Stomach (tissue), 4 donors: ENCODE data around the gene NUP155.

Source experiments
- EP300 ChIP-seq: sonication (generic); formaldehyde crosslinking; IDR thresholded peaks from one replicate; pipeline ENCODE4 v1.6.1; 2017; ENCODE audit warnings: antibody characterized with exemption
- POLR2A ChIP-seq, 4 donors: fragments of 450-650 bp; IDR thresholded peaks; one replicate each; pipeline ENCODE4 v1.6.1; 2016; ENCODE audit warnings: antibody characterized with exemption in 4 of 4, control low read depth in 2 of 4, mild to moderate bottlenecking in 1 of 4, moderate library complexity in 1 of 4
- POLR2AphosphoS5 ChIP-seq, 3 donors: sonication (generic); formaldehyde crosslinking; IDR thresholded peaks; one replicate each; pipeline ENCODE4 v1.6.1; 2016; ENCODE audit warnings: antibody characterized with exemption in 3 of 3
- TF ChIP-seq, protein P1 (sequence below), 7 experiments: fragments of 450-650 bp in 4 of 7; fragments of 200-600 bp in 3 of 7; sonication (generic) in 3 of 7; IDR thresholded peaks; one replicate each; pipeline ENCODE4 v1.5.1; 2016 to 2019; ENCODE audit warnings: antibody characterized with exemption in 7 of 7, control low read depth in 2 of 7, mild to moderate bottlenecking in 1 of 7

DNA sequence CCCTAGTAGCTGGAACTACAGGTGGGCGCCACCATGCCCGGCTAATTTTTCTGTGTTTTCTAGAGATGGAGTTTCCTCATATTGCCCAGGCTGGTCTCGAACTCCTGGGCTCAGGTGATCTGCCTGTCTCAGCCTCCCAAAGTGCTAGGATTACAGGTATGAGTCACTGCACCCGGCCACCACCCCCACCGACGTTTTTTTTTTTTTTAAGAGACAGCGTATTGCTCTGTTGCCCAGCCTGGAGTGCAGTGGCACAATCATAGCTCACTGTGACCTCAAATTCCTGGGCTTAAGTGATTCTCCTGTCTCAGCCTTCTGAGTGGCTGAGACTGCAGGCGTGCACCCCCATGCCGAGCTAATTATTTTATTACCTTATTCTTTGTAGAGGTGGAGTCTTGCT lies 46.4 kb upstream of the NUP155 start:
- TF ChIP-seq, protein P1, sequence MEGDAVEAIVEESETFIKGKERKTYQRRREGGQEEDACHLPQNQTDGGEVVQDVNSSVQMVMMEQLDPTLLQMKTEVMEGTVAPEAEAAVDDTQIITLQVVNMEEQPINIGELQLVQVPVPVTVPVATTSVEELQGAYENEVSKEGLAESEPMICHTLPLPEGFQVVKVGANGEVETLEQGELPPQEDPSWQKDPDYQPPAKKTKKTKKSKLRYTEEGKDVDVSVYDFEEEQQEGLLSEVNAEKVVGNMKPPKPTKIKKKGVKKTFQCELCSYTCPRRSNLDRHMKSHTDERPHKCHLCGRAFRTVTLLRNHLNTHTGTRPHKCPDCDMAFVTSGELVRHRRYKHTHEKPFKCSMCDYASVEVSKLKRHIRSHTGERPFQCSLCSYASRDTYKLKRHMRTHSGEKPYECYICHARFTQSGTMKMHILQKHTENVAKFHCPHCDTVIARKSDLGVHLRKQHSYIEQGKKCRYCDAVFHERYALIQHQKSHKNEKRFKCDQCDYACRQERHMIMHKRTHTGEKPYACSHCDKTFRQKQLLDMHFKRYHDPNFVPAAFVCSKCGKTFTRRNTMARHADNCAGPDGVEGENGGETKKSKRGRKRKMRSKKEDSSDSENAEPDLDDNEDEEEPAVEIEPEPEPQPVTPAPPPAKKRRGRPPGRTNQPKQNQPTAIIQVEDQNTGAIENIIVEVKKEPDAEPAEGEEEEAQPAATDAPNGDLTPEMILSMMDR (IDR thresholded peaks at IDR 0.05), result no peak
- TF ChIP-seq POLR2A (IDR thresholded peaks at IDR 0.05) (no peak), POLR2AphosphoS5 (IDR thresholded peaks at IDR 0.05) (no peak), EP300 (no peak)
